Measurements from ENCODE around the gene GPR15. TPM values are rescaled to one million over a fixed set of nuclear protein-coding genes. Genes with fewer than 3 reads are reported as not detected.

The GPR15 gene
- total RNA-seq, 1 donor, result not detected

GRCh38 chr3:98536456-98537017 lies 4.8 kb downstream of the GPR15 start:
- no peak overlapping the region for H3K4me3 ChIP-seq (ENCODE audit: low read depth, low read length)
- no peak for TF ChIP-seq CTCF (IDR thresholded peaks at IDR 0.05; ENCODE audit: insufficient read depth, low read length)
- DNase-seq (ENCODE audit: low read depth), result no peak

GRCh38 chr3:98540346-98540745 lies 8.6 kb downstream of the GPR15 start:
- no peak overlapping the region for H3K4me3 ChIP-seq (ENCODE audit: low read depth, low read length)
- DNase-seq (ENCODE audit: low read depth), result no peak
- TF ChIP-seq CTCF (IDR thresholded peaks at IDR 0.05; ENCODE audit: insufficient read depth, low read length), result no peak

GRCh38 chr3:98541695-98542094 lies 9.9 kb downstream of the GPR15 start:
- no peak for TF ChIP-seq CTCF (IDR thresholded peaks at IDR 0.05; ENCODE audit: insufficient read depth, low read length)
- DNase-seq (ENCODE audit: low read depth), result no peak
- H3K4me3 ChIP-seq (ENCODE audit: low read depth, low read length), result no peak overlapping the region

- no peak for DNase-seq (ENCODE audit: low read depth)
- no peak overlapping the region for H3K4me3 ChIP-seq (ENCODE audit: low read depth, low read length)
- no peak for TF ChIP-seq CTCF (IDR thresholded peaks at IDR 0.05; ENCODE audit: insufficient read depth, low read length)
Observed at GRCh38 chr3:98542623-98543022, 10.8 kb downstream of the GPR15 start.

GRCh38 chr3:98545940-98546339 lies 14.2 kb downstream of the GPR15 start:
- no peak for DNase-seq (ENCODE audit: low read depth)

GRCh38 chr3:98548544-98548943 lies 16.8 kb downstream of the GPR15 start:
- no peak overlapping the region for H3K4me3 ChIP-seq (ENCODE audit: low read depth, low read length)
- DNase-seq (ENCODE audit: low read depth), result no peak
- TF ChIP-seq CTCF (IDR thresholded peaks at IDR 0.05; ENCODE audit: insufficient read depth, low read length), result no peak

More at GRCh38 chr3:98545940-98546339, 14.2 kb downstream of the GPR15 start:
- no peak overlapping the region for H3K4me3 ChIP-seq (ENCODE audit: low read depth, low read length)
- TF ChIP-seq CTCF (IDR thresholded peaks at IDR 0.05; ENCODE audit: insufficient read depth, low read length), result no peak

GRCh38 chr3:98550833-98551232 lies 19.1 kb downstream of the GPR15 start:
- no peak for DNase-seq (ENCODE audit: low read depth)
- no peak for TF ChIP-seq CTCF (IDR thresholded peaks at IDR 0.05; ENCODE audit: insufficient read depth, low read length)

More at GRCh38 chr3:98550833-98551232, 19.1 kb downstream of the GPR15 start:
- no peak overlapping the region for H3K4me3 ChIP-seq (ENCODE audit: low read depth, low read length)
